Measurements from ENCODE around the gene GSN. TPM values are rescaled to one million over a fixed set of nuclear protein-coding genes. Genes with fewer than 3 reads are reported as not detected.

The GSN gene
- total RNA-seq, 4 donors from 2014 or later = 2,362 to 3,466 (median 3,146) TPM

DNA sequence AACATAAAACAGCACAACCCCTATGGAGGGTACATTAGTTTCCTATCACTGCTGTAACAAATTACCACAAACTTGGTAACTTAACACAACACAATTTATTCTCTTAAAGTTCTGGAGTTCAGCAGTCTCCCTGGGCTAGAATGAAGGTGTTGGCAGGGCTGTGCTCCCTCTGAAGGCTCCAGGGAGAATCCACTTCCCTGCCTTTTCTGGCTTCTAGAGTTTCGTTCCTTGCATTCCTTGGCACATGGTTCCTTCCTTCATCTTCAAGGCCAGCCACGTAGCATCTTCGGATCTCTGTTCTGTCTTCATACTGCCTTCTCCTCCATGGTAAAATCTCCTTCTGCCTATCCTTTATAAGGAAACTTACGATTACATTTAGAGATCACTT, 25.0 kb upstream of the GSN start:
- H3K4me1 ChIP-seq = peaks cover 0 to 21% (median 0%) of the 10 kb centered on the region in 3 donors
- H3K4me3 ChIP-seq = no peak overlapping the region
- peak overlapping the region; percentile 6 to 68 (median 58) for H3K27ac ChIP-seq
- H3K9me3 ChIP-seq = no peaks in the 10 kb centered on the region
- H3K27me3 ChIP-seq = no peaks in the 10 kb centered on the region
- no peak for TF ChIP-seq POLR2AphosphoS5 (IDR thresholded peaks at IDR 0.05)
- TF ChIP-seq EP300 (IDR thresholded peaks at IDR 0.05) = no peak
- 47 to 51% methylated on average over 4 of the region's 4 CpGs for WGBS, 2 donors (ENCODE audit: low coverage in 1 of 2)
- ATAC-seq = peak; percentile 83
- H3K36me3 ChIP-seq = no peaks in the 10 kb centered on the region

DNA sequence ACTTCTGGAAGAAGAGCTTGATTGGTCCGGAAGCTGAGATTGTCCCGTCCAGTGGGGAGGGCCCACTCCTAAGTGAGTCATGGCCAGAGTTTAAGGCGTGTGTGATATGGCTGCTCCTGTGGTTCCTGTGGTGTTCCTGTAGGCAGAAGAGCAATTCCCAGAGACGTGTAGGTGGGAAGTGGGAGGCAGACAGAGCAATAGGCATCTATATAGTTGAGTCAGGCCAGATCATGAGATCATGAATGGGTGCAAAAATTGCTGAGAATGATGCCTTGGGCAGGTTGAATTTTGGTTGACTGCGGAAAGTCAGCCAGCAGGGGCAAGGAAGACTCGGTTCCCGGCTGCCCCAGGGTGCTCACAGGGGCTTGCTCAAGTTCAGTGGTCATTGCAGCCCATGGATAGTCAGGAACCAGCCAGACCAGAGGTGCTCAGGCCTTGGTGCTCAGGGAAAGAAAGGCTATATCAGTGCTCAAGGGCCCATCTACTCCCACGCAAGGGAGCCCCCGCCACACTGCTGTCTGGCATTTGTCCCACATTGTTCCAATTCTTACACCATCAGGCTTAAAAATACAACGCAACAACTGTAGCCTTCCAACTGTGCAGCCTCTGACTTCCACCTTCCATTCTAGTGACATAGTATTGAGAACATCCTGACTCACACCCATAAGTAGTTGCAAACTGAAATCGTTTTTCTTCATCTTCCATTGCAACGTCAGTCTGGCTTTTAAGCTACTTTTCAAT, 21.0 kb upstream of the GSN start:
- Histone ChIP-seq H3K4me1 (peaks cover 0 to 13% (median 0%) of the 10 kb centered on the region in 3 donors), H3K27me3 (no peaks in the 10 kb centered on the region), H3K36me3 (no peaks in the 10 kb centered on the region), H3K9me3 (no peaks in the 10 kb centered on the region), H3K4me3 (no peak overlapping the region), H3K27ac (no peak overlapping the region)
- TF ChIP-seq, protein P1, sequence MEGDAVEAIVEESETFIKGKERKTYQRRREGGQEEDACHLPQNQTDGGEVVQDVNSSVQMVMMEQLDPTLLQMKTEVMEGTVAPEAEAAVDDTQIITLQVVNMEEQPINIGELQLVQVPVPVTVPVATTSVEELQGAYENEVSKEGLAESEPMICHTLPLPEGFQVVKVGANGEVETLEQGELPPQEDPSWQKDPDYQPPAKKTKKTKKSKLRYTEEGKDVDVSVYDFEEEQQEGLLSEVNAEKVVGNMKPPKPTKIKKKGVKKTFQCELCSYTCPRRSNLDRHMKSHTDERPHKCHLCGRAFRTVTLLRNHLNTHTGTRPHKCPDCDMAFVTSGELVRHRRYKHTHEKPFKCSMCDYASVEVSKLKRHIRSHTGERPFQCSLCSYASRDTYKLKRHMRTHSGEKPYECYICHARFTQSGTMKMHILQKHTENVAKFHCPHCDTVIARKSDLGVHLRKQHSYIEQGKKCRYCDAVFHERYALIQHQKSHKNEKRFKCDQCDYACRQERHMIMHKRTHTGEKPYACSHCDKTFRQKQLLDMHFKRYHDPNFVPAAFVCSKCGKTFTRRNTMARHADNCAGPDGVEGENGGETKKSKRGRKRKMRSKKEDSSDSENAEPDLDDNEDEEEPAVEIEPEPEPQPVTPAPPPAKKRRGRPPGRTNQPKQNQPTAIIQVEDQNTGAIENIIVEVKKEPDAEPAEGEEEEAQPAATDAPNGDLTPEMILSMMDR (IDR thresholded peaks at IDR 0.05) = no peak
- TF ChIP-seq EP300 (IDR thresholded peaks at IDR 0.05) = no peak
- TF ChIP-seq POLR2A (IDR thresholded peaks at IDR 0.05) = no peak
- TF ChIP-seq POLR2AphosphoS5 (IDR thresholded peaks at IDR 0.05) = no peak
- 69 to 72% methylated on average over 7 to 11 of the region's 12 CpGs for WGBS, 2 donors (ENCODE audit: low coverage in 1 of 2)
- ATAC-seq = peak; percentile 59

DNA sequence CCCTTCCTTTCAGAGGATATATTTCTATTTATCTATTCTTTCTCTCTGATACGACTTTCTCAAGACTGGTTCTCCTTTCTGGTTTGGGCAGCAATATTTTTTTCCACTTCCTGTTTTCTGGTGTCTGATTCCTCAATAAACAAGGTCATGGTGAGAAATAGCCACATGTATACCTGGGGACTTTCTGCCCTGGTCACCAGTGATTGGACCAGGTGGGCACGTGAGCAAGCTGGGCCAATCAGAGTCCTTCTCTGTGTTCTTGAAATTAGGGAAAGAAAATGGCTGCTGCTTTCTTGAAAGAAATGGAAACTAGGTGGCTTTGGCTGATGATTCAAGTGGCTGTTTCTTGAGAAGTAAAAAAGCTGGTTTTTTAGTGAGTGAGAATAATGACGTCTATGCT, 18.4 kb upstream of the GSN start:
- no peaks in the 10 kb centered on the region for H3K9me3 ChIP-seq
- WGBS, 2 donors (ENCODE audit: low coverage in 1 of 2) = 75 to 82% methylated on average over 3 of the region's 3 CpGs
- no peak for TF ChIP-seq EP300 (IDR thresholded peaks at IDR 0.05)
- H3K27me3 ChIP-seq = no peaks in the 10 kb centered on the region
- no peak overlapping the region for H3K27ac ChIP-seq
- no peaks in the 10 kb centered on the region for H3K4me1 ChIP-seq
- H3K36me3 ChIP-seq = no peaks in the 10 kb centered on the region
- H3K4me3 ChIP-seq = no peak overlapping the region
- ATAC-seq = no peak

DNA sequence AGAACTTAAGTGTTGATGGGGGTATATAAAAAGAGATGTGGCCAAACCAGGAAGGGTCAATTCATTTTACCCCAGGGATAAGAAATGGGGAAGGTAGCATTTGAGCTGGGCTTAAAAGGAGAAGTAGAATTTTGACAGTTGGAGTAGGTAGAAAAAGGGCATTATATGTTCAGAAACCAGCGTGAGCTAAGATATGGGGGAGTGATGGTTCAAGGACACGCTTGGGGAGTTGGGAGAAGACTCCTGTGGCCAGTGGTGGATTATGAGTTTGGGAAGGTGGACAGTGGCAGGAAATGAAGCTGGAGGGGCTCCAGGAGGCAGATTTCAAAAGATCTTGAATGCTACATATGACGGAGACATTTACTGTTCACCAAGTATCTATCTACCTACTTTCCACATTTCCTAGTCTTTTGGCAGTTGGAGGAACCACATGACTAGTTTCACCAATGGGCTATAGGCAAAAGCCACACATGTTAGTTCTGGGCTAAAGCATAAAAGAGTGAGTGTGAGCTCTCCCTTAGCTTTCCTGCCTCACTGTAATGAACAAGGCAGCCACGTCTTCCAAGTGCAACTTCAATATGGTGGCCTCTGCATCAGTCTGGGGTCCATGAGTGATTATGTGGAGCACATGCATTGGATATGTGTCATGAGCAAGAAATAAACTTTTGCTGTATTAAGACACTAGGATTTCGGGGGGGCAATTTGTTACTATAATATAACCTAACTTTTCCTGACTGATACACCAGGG, 15.7 kb upstream of the GSN start:
- no peak overlapping the region for H3K27ac ChIP-seq
- no peak for ATAC-seq
- TF ChIP-seq POLR2AphosphoS5 (IDR thresholded peaks at IDR 0.05) = no peak
- TF ChIP-seq POLR2A (IDR thresholded peaks at IDR 0.05) = no peak
- H3K27me3 ChIP-seq = no peaks in the 10 kb centered on the region
- H3K36me3 ChIP-seq = no peaks in the 10 kb centered on the region
- WGBS, 2 donors (ENCODE audit: low coverage in 1 of 2) = 82 to 88% methylated on average over 5 of the region's 5 CpGs
- no peaks in the 10 kb centered on the region for H3K4me1 ChIP-seq
- no peak overlapping the region for H3K4me3 ChIP-seq
- no peaks in the 10 kb centered on the region for H3K9me3 ChIP-seq

DNA sequence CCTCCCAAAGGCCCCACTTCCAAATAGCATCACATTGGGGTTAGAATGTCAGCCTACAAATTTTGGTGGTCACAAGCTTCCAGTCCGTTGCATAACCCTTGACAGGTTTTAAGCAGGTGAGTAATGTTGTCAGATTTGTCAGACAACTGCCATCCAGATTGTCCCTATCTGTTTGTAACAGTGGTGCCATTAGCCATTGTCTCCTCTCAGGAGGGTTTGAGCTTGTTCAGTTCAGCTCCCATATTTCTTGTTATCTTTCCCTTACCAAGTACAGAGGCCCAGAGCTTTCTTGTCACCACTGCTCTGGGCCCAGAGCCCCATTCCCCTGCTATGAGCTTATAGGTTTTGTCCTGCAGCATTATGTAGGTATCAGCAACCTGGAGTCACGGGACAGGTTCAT, 14.8 kb upstream of the GSN start:
- Histone ChIP-seq H3K4me3 (no peak overlapping the region), H3K4me1 (no peaks in the 10 kb centered on the region), H3K27me3 (no peaks in the 10 kb centered on the region), H3K36me3 (no peaks in the 10 kb centered on the region), H3K9me3 (no peaks in the 10 kb centered on the region), H3K27ac (no peak overlapping the region)
- no peak for ATAC-seq
- TF ChIP-seq, protein P1 (IDR thresholded peaks at IDR 0.05) = no peak
- TF ChIP-seq POLR2A (IDR thresholded peaks at IDR 0.05) (no peak), POLR2AphosphoS5 (IDR thresholded peaks at IDR 0.05) (no peak), EP300 (IDR thresholded peaks at IDR 0.05) (no peak)
- 67% methylated on average over 1 of the region's 2 CpGs; no CpG with 5 or more reads in 1 of the 2 donors for WGBS, 2 donors (ENCODE audit: low coverage in 1 of 2)

DNA sequence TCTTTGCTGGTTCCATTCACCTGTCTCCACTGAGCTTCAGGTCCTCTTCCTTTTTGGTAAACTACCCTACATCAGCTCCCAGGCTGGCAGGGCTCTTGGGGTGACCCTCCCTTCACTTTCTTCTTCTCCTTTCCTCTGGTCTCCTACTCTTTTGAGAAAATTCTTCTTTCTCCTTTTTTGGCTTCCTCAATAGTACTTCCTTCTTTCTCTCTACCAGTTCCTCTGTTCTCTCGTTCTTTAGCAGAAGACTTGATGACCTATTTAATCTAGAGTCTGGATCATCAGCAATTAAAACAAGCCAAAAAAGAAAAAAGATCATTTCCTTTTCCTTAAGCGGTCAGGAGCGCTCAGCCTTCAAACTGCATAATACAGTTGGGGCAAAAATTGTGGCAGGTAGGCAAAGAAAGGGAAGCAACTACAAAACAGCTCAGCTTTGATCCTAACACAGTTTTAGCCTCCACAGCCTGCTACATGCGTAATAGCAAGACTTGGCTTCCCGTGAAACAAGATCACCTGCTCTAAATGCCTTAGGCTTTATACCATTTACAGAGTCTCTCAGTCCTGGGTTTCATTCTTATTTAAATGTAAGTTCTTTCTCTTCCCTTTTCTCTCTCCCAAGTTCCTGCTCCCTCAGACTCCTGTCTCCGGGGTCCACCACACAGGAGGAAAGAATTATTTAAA, 14.0 kb upstream of the GSN start:
- ATAC-seq = no peak
- no peaks in the 10 kb centered on the region for H3K27me3 ChIP-seq
- no peaks in the 10 kb centered on the region for H3K4me1 ChIP-seq
- H3K4me3 ChIP-seq = no peak overlapping the region
- no peaks in the 10 kb centered on the region for H3K9me3 ChIP-seq
- H3K36me3 ChIP-seq = no peaks in the 10 kb centered on the region
- WGBS, 2 donors (ENCODE audit: low coverage in 1 of 2) = 53 to 63% methylated on average over 5 of the region's 6 CpGs
- H3K27ac ChIP-seq = no peak overlapping the region
- TF ChIP-seq EP300 (IDR thresholded peaks at IDR 0.05) (no peak), POLR2A (IDR thresholded peaks at IDR 0.05) (no peak), POLR2AphosphoS5 (IDR thresholded peaks at IDR 0.05) (no peak)
- TF ChIP-seq, protein P1 (IDR thresholded peaks at IDR 0.05) = no peak

Measured in gastroesophageal sphincter (tissue), 4 donors.